Mesendoderm (in vitro differentiated cells): ENCODE results near the gene KIAA0232.
"Not testable (repeated sequence)": the region's sequence is repeated elsewhere in the genome, so short reads cannot be mapped to it uniquely, and the experiment has no call there.

Experiments used
- DNase-seq: peaks from one replicate; pipeline ENCODE4 v3.0.0; 2013
- H2AK5ac ChIP-seq: 2 replicates; pipeline ENCODE4 v1.6.1; 2013; ENCODE audit warnings: low read length, inconsistent platforms
- H2BK120ac ChIP-seq: 2 replicates; pipeline ENCODE4 v1.6.1; 2013; ENCODE audit warnings: low read depth, mild to moderate bottlenecking, low read length, moderate library complexity, mixed read lengths
- H2BK15ac ChIP-seq: replicated peaks from 2 replicates; pipeline ENCODE4 v1.6.1; 2013; ENCODE audit warnings: low read depth, mild to moderate bottlenecking, moderate library complexity
- H2BK5ac ChIP-seq: 2 replicates; pipeline ENCODE4 v1.6.1; 2013; ENCODE audit warnings: low read length, inconsistent platforms
- H3K18ac ChIP-seq: 2 replicates; pipeline ENCODE4 v1.6.1; 2013; ENCODE audit warnings: mild to moderate bottlenecking, low read length, mixed read lengths
- H3K23ac ChIP-seq: one replicate; pipeline ENCODE4 v1.6.1; 2013; ENCODE audit warnings: low read length
- H3K27ac ChIP-seq: 2 replicates; pipeline ENCODE4 v1.5.1; 2013; ENCODE audit warnings: low read depth, mild to moderate bottlenecking, inconsistent platforms, low read length, moderate library complexity
- H3K27me3 ChIP-seq: 2 replicates; pipeline ENCODE4 v1.6.1; 2013; ENCODE audit warnings: low read length, control low read depth, mild to moderate bottlenecking, inconsistent platforms; ENCODE audit not compliant: insufficient read depth, poor library complexity
- H3K36me3 ChIP-seq: 2 replicates; pipeline ENCODE4 v1.6.1; 2013; ENCODE audit warnings: low read length, inconsistent platforms; ENCODE audit not compliant: control insufficient read depth, insufficient read depth
- H3K4ac ChIP-seq: one replicate; pipeline ENCODE4 v1.6.1; 2013; ENCODE audit warnings: low read depth, mild to moderate bottlenecking, low read length, moderate library complexity
- H3K4me1 ChIP-seq: 2 replicates; pipeline ENCODE4 v1.6.1; 2013; ENCODE audit warnings: low read depth, low read length, inconsistent platforms; ENCODE audit not compliant: control insufficient read depth
- H3K4me2 ChIP-seq: 2 replicates; pipeline ENCODE4 v1.6.1; 2013; ENCODE audit warnings: low read length
- H3K4me3 ChIP-seq: 2 replicates; pipeline ENCODE4 v1.5.1; 2013; ENCODE audit warnings: mild to moderate bottlenecking, low read length
- H3K56ac ChIP-seq: one replicate; pipeline ENCODE4 v1.6.1; 2013; ENCODE audit warnings: low read length
- H3K79me1 ChIP-seq: 2 replicates; pipeline ENCODE4 v1.6.1; 2013; ENCODE audit warnings: low read length, inconsistent platforms
- H3K79me2 ChIP-seq: 2 replicates; pipeline ENCODE4 v1.6.1; 2013; ENCODE audit warnings: mild to moderate bottlenecking, low read length; ENCODE audit not compliant: control insufficient read depth, insufficient read depth
- H3K9ac ChIP-seq: 2 replicates; pipeline ENCODE4 v1.6.1; 2013; ENCODE audit warnings: low read length, inconsistent platforms
- H4K5ac ChIP-seq: one replicate; pipeline ENCODE4 v1.6.1; 2013; ENCODE audit warnings: low read length
- H4K8ac ChIP-seq: one replicate; pipeline ENCODE4 v1.6.1; 2013; ENCODE audit warnings: low read depth, mild to moderate bottlenecking, control low read depth, low read length, moderate library complexity
- WGBS: extraction: QIAGEN DNeasy Blood & Tissue Kit; methylation state at CpG from one replicate; pipeline ENCODE4 v1.1.7; 2013; ENCODE audit warnings: low lambda C conversion rate, missing lambda C conversion rate; ENCODE audit not compliant: insufficient coverage; ENCODE audit errors: extremely low coverage; 5-methylcytosine and 5-hydroxymethylcytosine counted together

The KIAA0232 gene

DNA sequence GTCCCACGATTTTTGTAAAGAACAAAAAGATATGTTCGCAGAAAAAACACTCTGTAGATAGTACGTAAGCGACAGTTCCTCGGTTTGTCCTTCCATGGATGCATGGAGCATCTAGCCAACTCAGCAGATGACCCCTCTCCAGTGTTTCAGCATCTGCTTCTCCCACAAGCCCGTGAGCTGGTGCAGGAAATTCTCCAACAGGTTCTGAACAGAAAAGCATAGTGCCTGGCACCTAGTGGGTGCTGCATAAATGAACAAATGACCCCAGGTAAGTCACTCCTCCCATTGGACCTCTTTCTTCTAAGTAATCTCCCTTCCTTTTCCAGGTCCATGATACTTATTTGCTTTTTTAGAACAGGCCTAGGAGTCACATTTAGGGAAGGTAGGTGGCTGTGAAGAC, 966 bp upstream of the KIAA0232 start:
- H2AK5ac ChIP-seq, result no peak overlapping the region
- no peak for DNase-seq

DNA sequence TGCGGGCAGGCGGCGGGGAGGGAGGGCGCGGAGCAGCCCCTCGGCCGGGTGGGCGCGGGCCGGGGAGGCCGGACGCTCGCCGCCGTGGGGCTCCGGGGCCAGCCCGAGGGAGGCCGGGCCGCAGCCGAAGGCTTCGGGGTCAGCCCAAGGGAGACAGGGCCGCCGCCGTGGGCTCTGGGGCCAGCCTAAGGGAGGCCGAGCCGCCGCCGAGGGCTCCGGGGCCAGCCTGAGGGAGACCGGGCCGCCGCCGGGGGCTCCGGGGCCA, 251 bp downstream of the KIAA0232 start:
- Histone ChIP-seq H2BK15ac (no peak overlapping the region), H3K23ac (no peak overlapping the region), H2AK5ac (no peak overlapping the region), H3K4ac (peak overlapping the region; percentile 99), H3K4me2 (no peak overlapping the region), H4K8ac (no peak overlapping the region), H3K36me3 (no peaks in the 10 kb centered on the region), H3K4me1 (no peaks in the 10 kb centered on the region), H2BK5ac (no peak overlapping the region), H3K4me3 (peak overlapping the region; percentile 88), H2BK120ac (peak overlapping the region; percentile 5), H3K56ac (peak overlapping the region; percentile 90), H3K27me3 (no peaks in the 10 kb centered on the region), H3K79me1 (peaks cover 11% of the 10 kb centered on the region), H3K27ac (peak overlapping the region; percentile 88), H4K5ac (no peak overlapping the region), H3K79me2 (peaks cover 25% of the 10 kb centered on the region), H3K9ac (peak overlapping the region; percentile 88), H3K18ac (peak overlapping the region; percentile 99)
- DNase-seq, result no peak
- WGBS, result no CpG with 5 or more reads among the region's 34 CpGs

More for the DNA sequence above, 966 bp upstream of the KIAA0232 start:
- peaks cover 19% of the 10 kb centered on the region for H3K79me2 ChIP-seq
- no peaks in the 10 kb centered on the region for H3K36me3 ChIP-seq
- H3K79me1 ChIP-seq, result peaks cover 8% of the 10 kb centered on the region
- H3K4me1 ChIP-seq, result no peaks in the 10 kb centered on the region
- no peak overlapping the region for H3K27ac ChIP-seq
- no peak overlapping the region for H2BK15ac ChIP-seq
- H3K4ac ChIP-seq, result no peak overlapping the region
- H3K56ac ChIP-seq, result peak overlapping the region; percentile 97
- H3K18ac ChIP-seq, result no peak overlapping the region
- no CpG with 5 or more reads among the region's 6 CpGs for WGBS
- no peak overlapping the region for H4K5ac ChIP-seq
- no peak overlapping the region for H2BK120ac ChIP-seq
- H4K8ac ChIP-seq, result no peak overlapping the region
- H3K27me3 ChIP-seq, result no peaks in the 10 kb centered on the region
- no peak overlapping the region for H3K4me3 ChIP-seq
- no peak overlapping the region for H3K4me2 ChIP-seq
- no peak overlapping the region for H3K9ac ChIP-seq
- no peak overlapping the region for H3K23ac ChIP-seq
- no peak overlapping the region for H2BK5ac ChIP-seq

- Histone ChIP-seq H3K4me1 (no peaks in the 10 kb centered on the region), H4K8ac (peak overlapping the region; percentile 87), H3K79me1 (peaks cover 14% of the 10 kb centered on the region), H2BK15ac (no peak overlapping the region), H3K79me2 (peaks cover 30% of the 10 kb centered on the region), H3K27ac (peak overlapping the region; percentile 88), H3K4ac (peak overlapping the region; percentile 99), H3K4me3 (peak overlapping the region; percentile 88), H2AK5ac (no peak overlapping the region), H2BK120ac (peak overlapping the region; percentile 5), H4K5ac (no peak overlapping the region), H3K4me2 (peak overlapping the region; percentile 66), H3K23ac (peak overlapping the region; percentile 66), H3K9ac (peak overlapping the region; percentile 88), H3K36me3 (no peaks in the 10 kb centered on the region), H3K27me3 (no peaks in the 10 kb centered on the region), H3K18ac (peak overlapping the region; percentile 99), H3K56ac (peak overlapping the region; percentile 90), H2BK5ac (peak overlapping the region; percentile 16)
- WGBS, result no CpG with 5 or more reads among the region's 91 CpGs
- DNase-seq, result peak; percentile 91
Observed at GRCh38 chr4:6783111-6783981, 819 bp downstream of the KIAA0232 start.

DNA sequence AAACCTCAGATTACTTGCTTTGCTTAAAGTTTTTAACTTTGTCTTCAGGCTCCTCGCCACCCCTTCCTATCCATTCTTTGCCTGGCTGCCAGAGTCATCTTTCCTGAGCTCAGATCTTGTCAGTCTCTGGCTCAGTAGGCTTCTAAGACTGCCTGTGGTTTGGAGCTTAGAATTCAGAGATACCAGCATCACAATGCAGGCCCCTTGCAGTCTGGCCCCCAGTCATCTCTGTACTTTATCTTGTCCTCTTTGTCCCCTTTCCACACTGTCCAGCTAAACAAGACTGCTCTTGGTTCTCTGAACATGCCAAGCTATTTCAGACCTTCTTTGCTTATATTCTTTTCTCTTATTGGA, 3.0 kb downstream of the KIAA0232 start:
- H3K79me2 ChIP-seq, result peaks cover 40% of the 10 kb centered on the region
- H3K9ac ChIP-seq, result no peak overlapping the region
- H3K27me3 ChIP-seq, result no peaks in the 10 kb centered on the region
- H3K79me1 ChIP-seq, result peaks cover 16% of the 10 kb centered on the region
- H3K4me2 ChIP-seq, result no peak overlapping the region
- H4K8ac ChIP-seq, result no peak overlapping the region
- no peak overlapping the region for H4K5ac ChIP-seq
- no peak overlapping the region for H3K56ac ChIP-seq
- no peak overlapping the region for H3K27ac ChIP-seq
- H3K4ac ChIP-seq, result no peak overlapping the region
- no peak overlapping the region for H3K18ac ChIP-seq
- H3K4me3 ChIP-seq, result no peak overlapping the region
- DNase-seq, result peak; percentile 59
- no peaks in the 10 kb centered on the region for H3K4me1 ChIP-seq
- no peak overlapping the region for H2BK15ac ChIP-seq
- H2BK120ac ChIP-seq, result no peak overlapping the region
- no peaks in the 10 kb centered on the region for H3K36me3 ChIP-seq
- no peak overlapping the region for H2AK5ac ChIP-seq
- no peak overlapping the region for H3K23ac ChIP-seq
- no peak overlapping the region for H2BK5ac ChIP-seq
- WGBS, result no CpG with 5 or more reads among the region's 1 CpG

DNA sequence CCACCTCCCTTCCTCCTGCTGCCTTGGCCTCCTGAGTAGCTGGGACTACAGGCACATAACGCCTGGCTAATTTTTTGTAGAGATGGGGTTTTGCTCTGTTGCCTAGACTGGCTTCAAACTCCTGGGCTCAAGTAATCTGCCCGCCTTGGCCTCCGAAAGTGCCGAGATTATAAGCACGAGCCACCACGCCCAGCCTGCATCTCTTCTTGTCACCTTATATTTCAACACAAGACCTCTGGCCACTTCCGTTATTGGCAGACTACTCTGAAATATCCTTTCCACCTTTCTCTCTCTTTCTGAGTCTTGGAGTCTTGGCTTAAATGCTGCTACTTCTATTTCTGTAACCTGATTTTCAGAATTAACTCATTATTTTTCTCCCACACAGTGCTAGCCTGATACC, 5.6 kb downstream of the KIAA0232 start:
- H3K79me2 ChIP-seq, result peaks cover 47% of the 10 kb centered on the region

GRCh38 chr4:6791245-6791644, 8.7 kb downstream of the KIAA0232 start:
- no CpG with 5 or more reads among the region's 4 CpGs for WGBS
- not testable (repeated sequence) for H2BK5ac ChIP-seq

More for the DNA sequence above, 5.6 kb downstream of the KIAA0232 start:
- Histone ChIP-seq H3K79me1 (peaks cover 16% of the 10 kb centered on the region), H4K8ac (no peak overlapping the region), H3K4me2 (no peak overlapping the region), H3K27ac (no peak overlapping the region), H2AK5ac (no peak overlapping the region), H3K56ac (no peak overlapping the region), H4K5ac (no peak overlapping the region), H3K4ac (no peak overlapping the region), H2BK15ac (no peak overlapping the region), H3K27me3 (no peaks in the 10 kb centered on the region), H3K9ac (no peak overlapping the region), H3K4me1 (no peaks in the 10 kb centered on the region), H3K18ac (no peak overlapping the region), H2BK5ac (no peak overlapping the region), H3K23ac (no peak overlapping the region), H2BK120ac (no peak overlapping the region), H3K36me3 (no peaks in the 10 kb centered on the region), H3K4me3 (no peak overlapping the region)
- DNase-seq, result no peak
- WGBS, result no CpG with 5 or more reads among the region's 7 CpGs

More at GRCh38 chr4:6791245-6791644, 8.7 kb downstream of the KIAA0232 start:
- H3K27ac ChIP-seq, H3K56ac ChIP-seq, H3K4me1 ChIP-seq, H3K18ac ChIP-seq, H3K9ac ChIP-seq, H3K23ac ChIP-seq, H3K4me3 ChIP-seq, H4K5ac ChIP-seq, H2BK15ac ChIP-seq, H3K36me3 ChIP-seq, H2AK5ac ChIP-seq, DNase-seq, H3K4me2 ChIP-seq, H3K27me3 ChIP-seq, H3K4ac ChIP-seq, H4K8ac ChIP-seq, H2BK120ac ChIP-seq: not testable (repeated sequence)
- Histone ChIP-seq H3K79me1 (peaks cover 22% of the 10 kb centered on the region), H3K79me2 (peaks cover 50% of the 10 kb centered on the region)
